Mucosa of rectum (tissue), 2 donors: Measurements from ENCODE around the gene PRKCA.

Experiments used
- H3K27ac ChIP-seq, 2 donors: one replicate each; pipeline ENCODE4 v1.7.0; 2013; ENCODE audit warnings: inconsistent platforms in 2 of 2, low read depth in 2 of 2, low read length in 2 of 2
- H3K27me3 ChIP-seq, 2 donors: one replicate each; pipeline ENCODE4 v1.7.0; 2013; ENCODE audit warnings: low read length in 2 of 2; ENCODE audit not compliant: control insufficient read depth in 2 of 2, insufficient read depth in 2 of 2
- H3K36me3 ChIP-seq, 2 donors: one replicate each; pipeline ENCODE4 v1.7.0; 2013; ENCODE audit warnings: low read length in 2 of 2; ENCODE audit not compliant: control insufficient read depth in 2 of 2, insufficient read depth in 2 of 2
- H3K4me1 ChIP-seq, 2 donors: one replicate each; pipeline ENCODE4 v1.7.0; 2013; ENCODE audit warnings: low read length in 2 of 2, mild to moderate bottlenecking in 1 of 2; ENCODE audit not compliant: control insufficient read depth in 2 of 2, insufficient read depth in 2 of 2
- H3K4me3 ChIP-seq, 2 donors: one replicate each; pipeline ENCODE4 v1.7.0; 2013; ENCODE audit warnings: low read length in 2 of 2
- H3K9ac ChIP-seq, 2 donors: one replicate each; pipeline ENCODE4 v1.7.0; 2013; ENCODE audit warnings: low read length in 2 of 2, low read depth in 1 of 2, mild to moderate bottlenecking in 1 of 2
- H3K9me3 ChIP-seq, 2 donors: one replicate each; pipeline ENCODE4 v1.7.0; 2013; ENCODE audit warnings: low read length in 2 of 2; ENCODE audit not compliant: control insufficient read depth in 2 of 2
- donor health status: healthy.
- donor health status: Normal muscosa, but diverticular disease.

Gene PRKCA

DNA sequence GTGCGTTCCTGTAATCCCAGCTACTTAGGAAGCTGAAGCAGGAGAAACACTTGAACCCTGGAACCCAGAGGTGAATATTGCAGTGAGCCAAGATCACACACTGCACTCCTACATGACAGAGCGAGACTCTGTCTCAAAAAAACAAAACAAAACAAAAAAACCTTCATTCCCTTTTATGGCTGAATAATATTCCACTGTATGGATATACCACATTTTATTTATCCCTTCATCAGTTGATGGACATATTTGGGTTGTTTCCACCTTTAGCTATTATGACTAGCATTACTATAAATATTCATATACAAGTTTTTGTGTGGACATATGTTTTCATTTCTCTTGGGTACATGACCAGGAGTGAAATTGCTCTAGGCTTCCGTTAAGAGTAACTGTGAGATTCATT, 30.9 kb upstream of the PRKCA start:
- Histone ChIP-seq H3K36me3 (no peaks in the 10 kb centered on the region), H3K9me3 (no peaks in the 10 kb centered on the region), H3K4me1 (no peaks in the 10 kb centered on the region), H3K27me3 (no peaks in the 10 kb centered on the region), H3K9ac (no peak overlapping the region), H3K27ac (no peak overlapping the region), H3K4me3 (no peak overlapping the region)

DNA sequence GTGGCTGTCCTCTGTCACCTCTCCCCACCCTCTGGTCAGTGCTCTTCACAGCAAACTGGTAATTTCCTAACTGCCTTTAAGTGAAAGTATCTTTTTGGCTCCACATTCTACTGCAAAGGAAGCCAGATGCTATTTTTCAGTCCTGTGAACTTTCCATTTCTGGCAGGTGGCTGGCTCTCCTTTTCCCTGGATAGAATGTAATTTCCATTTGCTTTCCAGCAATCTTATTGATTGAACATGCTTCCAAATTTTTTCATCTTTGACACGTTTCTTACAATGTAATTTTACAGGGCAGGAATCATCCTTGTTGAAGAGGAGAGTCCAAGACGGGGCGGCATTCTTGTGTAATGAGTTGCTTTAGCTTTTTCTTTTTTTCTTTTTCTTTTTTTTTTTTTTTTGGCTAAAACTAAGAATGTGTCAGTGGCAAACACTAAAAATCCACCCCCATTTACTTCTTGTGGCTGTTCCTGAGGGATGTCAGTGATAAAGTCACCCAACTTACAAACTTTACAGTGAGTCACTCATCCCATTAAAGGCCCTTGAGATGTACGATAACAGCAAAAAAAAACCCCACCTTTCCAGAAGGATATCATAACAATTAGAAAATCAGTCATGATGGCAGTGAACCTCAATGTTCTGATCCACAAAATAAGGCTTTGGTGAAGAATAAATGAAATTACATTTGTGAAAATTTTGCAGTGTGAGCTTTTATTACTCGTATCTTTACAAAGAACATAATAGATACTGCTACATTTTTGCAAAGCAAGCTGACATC, 29.4 kb upstream of the PRKCA start:
- H3K9me3 ChIP-seq, result no peaks in the 10 kb centered on the region
- H3K4me1 ChIP-seq, result no peaks in the 10 kb centered on the region
- H3K27me3 ChIP-seq, result no peaks in the 10 kb centered on the region
- no peak overlapping the region for H3K9ac ChIP-seq
- H3K27ac ChIP-seq, result no peak overlapping the region
- H3K4me3 ChIP-seq, result no peak overlapping the region
- H3K36me3 ChIP-seq, result no peaks in the 10 kb centered on the region

DNA sequence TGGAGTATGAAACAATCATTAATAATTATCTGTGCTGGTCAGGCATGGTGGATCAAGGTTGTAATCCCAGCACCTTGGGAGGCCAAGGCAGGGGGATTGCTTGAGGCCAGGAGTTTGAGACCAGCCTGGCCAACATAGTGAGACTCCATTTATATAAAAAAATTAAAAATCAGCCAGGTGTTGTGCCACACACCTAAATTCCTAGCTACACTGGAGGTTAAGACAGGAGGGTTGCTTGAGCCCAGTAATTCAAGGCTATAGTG, 28.9 kb upstream of the PRKCA start:
- no peak overlapping the region for H3K4me3 ChIP-seq
- H3K27me3 ChIP-seq, result no peaks in the 10 kb centered on the region
- H3K9ac ChIP-seq, result no peak overlapping the region
- H3K4me1 ChIP-seq, result no peaks in the 10 kb centered on the region
- H3K36me3 ChIP-seq, result no peaks in the 10 kb centered on the region
- H3K27ac ChIP-seq, result no peak overlapping the region
- no peaks in the 10 kb centered on the region for H3K9me3 ChIP-seq

DNA sequence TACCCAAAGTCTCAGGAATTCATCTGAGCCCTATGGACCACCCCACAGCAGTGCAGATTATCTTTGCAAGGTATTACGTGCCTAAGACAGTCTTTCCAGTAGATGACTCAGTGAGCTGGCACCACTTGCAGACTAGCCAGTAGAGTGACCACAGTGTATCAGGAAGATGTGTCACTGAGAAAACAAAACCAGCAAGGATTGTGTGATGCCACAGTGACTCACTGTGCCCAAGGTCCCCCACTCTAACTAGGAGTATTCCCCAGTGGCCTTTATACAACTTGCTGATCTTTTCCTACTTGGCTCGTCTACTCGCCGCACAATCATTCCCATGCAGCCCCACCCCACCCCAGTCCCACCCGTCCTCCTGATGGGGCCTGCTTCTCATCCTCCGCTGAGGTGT, 26.8 kb upstream of the PRKCA start:
- no peaks in the 10 kb centered on the region for H3K36me3 ChIP-seq
- H3K27me3 ChIP-seq, result no peaks in the 10 kb centered on the region
- H3K9ac ChIP-seq, result no peak overlapping the region
- no peaks in the 10 kb centered on the region for H3K4me1 ChIP-seq
- no peaks in the 10 kb centered on the region for H3K9me3 ChIP-seq
- no peak overlapping the region for H3K27ac ChIP-seq
- H3K4me3 ChIP-seq, result no peak overlapping the region

DNA sequence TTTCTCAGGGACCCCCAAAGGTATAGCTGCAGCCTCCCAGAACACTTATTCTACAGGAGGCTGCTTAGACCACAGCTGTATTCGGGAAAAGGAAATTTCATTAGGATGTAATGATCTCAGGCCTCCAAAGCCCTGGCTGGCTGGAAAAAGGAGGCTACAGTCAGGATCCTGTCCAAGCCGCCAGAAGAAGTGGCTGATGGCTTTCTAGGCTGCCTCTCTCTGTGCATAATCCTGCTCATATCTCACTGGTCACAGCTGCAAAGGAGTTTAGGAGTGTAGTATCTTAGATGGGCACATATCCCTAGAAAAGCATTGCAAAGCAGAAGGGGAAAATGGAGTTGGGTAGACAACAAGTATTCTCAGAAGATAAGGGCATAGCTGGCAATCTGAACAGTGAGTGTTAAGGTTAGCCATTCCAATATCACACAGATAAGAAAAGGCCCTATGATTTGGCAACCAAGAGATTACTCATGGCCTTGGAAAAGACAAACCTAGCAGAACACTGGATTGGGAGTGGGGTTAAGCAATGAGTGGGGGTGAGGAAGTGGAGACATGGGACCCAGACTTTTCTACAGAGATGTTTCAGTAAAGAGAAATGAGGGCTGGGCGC, 26.0 kb upstream of the PRKCA start:
- H3K27ac ChIP-seq, result no peak overlapping the region
- no peaks in the 10 kb centered on the region for H3K4me1 ChIP-seq
- no peak overlapping the region for H3K9ac ChIP-seq
- no peaks in the 10 kb centered on the region for H3K36me3 ChIP-seq
- no peak overlapping the region for H3K4me3 ChIP-seq
- no peaks in the 10 kb centered on the region for H3K9me3 ChIP-seq
- no peaks in the 10 kb centered on the region for H3K27me3 ChIP-seq

DNA sequence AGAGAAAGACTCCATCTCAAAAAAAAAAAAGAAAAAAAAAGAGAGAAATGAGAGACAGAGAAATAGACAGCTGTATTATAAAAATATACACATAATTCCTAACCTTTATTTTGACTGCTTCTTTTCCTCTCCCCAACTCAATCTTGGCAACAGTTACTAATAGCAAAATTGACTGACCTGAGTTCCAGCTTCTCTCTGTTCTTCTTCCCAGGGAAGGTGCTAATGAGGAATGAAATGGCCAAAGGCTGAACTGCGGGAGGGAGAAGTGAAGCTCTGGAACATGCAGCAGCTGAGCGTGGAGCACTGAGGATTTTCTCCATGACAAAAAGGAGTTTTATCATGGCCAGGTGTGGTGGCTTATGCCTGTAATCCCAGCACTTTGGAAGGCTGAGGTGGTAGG, 25.2 kb upstream of the PRKCA start:
- Histone ChIP-seq H3K9ac (no peak overlapping the region), H3K4me1 (no peaks in the 10 kb centered on the region), H3K9me3 (no peaks in the 10 kb centered on the region), H3K4me3 (no peak overlapping the region), H3K36me3 (no peaks in the 10 kb centered on the region), H3K27me3 (no peaks in the 10 kb centered on the region), H3K27ac (no peak overlapping the region)

DNA sequence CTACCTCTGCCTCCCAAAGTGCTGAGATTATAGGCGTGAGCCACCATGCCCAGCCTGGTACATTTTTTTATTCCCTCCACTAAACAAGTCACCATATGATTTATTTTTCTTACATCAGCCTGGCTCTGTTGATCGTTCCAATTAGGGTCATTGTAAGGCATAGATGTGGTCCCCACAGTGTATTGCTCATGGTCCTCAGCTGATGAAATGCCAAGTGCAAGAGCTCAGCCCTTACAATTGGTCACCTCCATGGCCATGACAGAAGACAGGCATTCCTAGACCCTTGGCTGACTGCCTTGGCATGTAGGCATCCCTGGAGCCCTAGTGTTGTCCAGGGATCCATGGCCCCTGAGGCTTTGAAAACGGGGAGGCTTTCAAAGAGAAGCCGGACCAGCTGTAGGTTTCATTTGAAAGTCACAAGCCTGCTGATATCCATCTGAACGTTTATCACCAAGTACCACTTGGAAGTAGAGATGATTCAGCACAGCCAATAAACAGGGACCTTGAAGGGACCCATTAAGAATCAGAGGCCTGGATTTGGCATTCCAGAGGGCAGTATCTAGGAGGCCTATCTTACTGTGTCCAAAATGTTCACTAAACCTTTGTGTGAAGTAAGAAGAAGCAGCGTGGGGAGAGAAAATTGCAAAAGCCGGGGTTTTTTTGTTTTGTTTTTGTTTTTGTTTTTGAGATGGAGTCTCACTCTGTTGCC, 20.6 kb upstream of the PRKCA start:
- Histone ChIP-seq H3K9me3 (no peaks in the 10 kb centered on the region), H3K36me3 (no peaks in the 10 kb centered on the region), H3K4me3 (no peak overlapping the region), H3K4me1 (no peaks in the 10 kb centered on the region), H3K27ac (no peak overlapping the region), H3K9ac (no peak overlapping the region), H3K27me3 (no peaks in the 10 kb centered on the region)

DNA sequence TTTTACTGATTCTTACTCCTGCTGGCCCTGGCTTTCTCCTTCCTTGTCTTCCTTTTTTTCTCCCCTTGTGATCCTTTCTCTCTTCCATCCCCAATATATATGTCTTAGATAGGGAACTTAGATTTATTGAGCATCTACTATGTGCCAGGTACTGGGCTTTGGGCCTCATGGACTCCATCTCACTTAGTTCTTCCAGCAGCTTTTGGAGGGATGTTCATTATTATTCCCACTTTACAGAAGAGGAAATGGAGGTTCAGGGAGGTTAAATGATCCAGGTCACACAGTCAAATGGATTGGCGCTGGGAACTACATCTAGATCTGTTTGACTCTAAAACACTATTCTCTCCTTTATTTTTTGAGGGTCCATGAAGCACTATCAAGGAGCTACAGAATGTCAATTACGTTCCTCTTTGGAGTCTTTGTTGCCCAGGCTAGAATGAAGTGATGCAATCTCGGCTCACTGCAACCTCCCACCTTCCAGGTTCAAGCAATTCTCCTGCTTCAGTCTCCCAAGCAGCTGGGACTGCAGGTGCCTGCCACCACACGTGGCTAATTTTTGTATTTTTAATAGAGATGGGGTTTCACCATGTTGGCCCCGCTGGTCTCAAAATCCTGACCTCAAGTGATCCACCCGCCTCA, 19.0 kb upstream of the PRKCA start:
- H3K9me3 ChIP-seq, result no peaks in the 10 kb centered on the region
- no peak overlapping the region for H3K9ac ChIP-seq
- H3K27ac ChIP-seq, result no peak overlapping the region
- H3K36me3 ChIP-seq, result no peaks in the 10 kb centered on the region
- H3K27me3 ChIP-seq, result no peaks in the 10 kb centered on the region
- peaks cover 0 to 4% of the 10 kb centered on the region in 2 donors for H3K4me1 ChIP-seq
- H3K4me3 ChIP-seq, result no peak overlapping the region

DNA sequence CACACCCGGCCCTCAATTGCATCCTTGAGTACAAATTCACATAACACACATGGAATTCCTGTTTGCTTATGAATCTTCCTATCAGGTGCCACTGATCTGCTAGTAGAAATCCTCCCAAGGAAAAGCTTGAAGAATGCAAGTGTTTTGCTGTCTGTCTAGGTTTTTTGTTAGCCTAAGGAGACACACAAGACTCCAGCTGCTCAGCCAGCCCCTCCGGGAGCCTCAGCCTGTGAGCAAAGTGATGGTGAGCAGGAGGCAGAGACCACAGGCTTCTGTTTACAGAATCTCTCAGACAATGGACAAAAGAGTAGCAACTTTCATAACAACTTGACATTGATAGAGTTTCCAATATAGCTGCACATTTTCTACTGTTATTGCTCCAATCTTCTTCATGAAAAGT, 18.4 kb upstream of the PRKCA start:
- Histone ChIP-seq H3K9me3 (no peaks in the 10 kb centered on the region), H3K36me3 (no peaks in the 10 kb centered on the region), H3K27me3 (no peaks in the 10 kb centered on the region), H3K9ac (no peak overlapping the region), H3K27ac (no peak overlapping the region), H3K4me3 (no peak overlapping the region), H3K4me1 (peaks cover 0 to 4% of the 10 kb centered on the region in 2 donors)

DNA sequence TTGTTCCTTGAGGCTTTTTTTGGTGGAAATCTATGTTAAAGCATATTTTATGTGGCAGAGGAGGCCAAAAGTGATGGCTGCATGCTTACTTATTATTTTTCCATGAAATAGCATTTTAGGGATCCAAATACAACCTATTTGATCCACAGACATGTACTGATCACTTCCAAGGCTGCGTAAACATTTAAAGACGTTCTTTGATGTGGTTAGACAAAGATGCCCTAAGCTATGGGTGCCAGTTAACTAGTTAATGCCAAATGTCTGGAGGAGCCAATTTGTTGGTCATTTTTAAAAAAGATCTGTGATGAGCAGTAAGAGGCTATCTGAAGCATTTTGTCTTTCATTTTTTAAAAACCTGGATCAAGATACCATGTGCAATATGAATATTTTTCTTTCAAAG, 17.3 kb upstream of the PRKCA start:
- no peak overlapping the region for H3K27ac ChIP-seq
- H3K9ac ChIP-seq, result no peak overlapping the region
- H3K27me3 ChIP-seq, result no peaks in the 10 kb centered on the region
- peaks cover 0 to 4% of the 10 kb centered on the region in 2 donors for H3K4me1 ChIP-seq
- no peaks in the 10 kb centered on the region for H3K36me3 ChIP-seq
- no peaks in the 10 kb centered on the region for H3K9me3 ChIP-seq
- no peak overlapping the region for H3K4me3 ChIP-seq
